Glutamatergic neuron (in vitro differentiated cells): ENCODE results near the gene DOCK7. TPM values are rescaled to one million over a fixed set of nuclear protein-coding genes. Genes with fewer than 3 reads are reported as not detected.

Source experiments
- DNase-seq: peaks from one replicate; pipeline ENCODE4 v3.0.0; 2022
- H3K27ac Mint-ChIP-seq: one replicate; pipeline ENCODE4 v1.8.0; 2020; ENCODE audit warnings: mild to moderate bottlenecking, mixed read lengths, inconsistent platforms; ENCODE audit not compliant: unreplicated experiment
- H3K27me3 Mint-ChIP-seq: one replicate; pipeline ENCODE4 v1.8.0; 2020; ENCODE audit warnings: mild to moderate bottlenecking, moderate library complexity, mixed read lengths, inconsistent platforms; ENCODE audit not compliant: unreplicated experiment
- H3K36me3 Mint-ChIP-seq: one replicate; pipeline ENCODE4 v1.8.0; 2020; ENCODE audit warnings: mild to moderate bottlenecking, mixed read lengths, inconsistent platforms; ENCODE audit not compliant: unreplicated experiment
- H3K4me1 Mint-ChIP-seq: one replicate; pipeline ENCODE4 v1.8.0; 2020; ENCODE audit warnings: mild to moderate bottlenecking, low read depth, mixed read lengths, inconsistent platforms; ENCODE audit not compliant: unreplicated experiment
- H3K4me3 Mint-ChIP-seq: one replicate; pipeline ENCODE4 v1.8.0; 2020; ENCODE audit warnings: mild to moderate bottlenecking, mixed read lengths, inconsistent platforms; ENCODE audit not compliant: unreplicated experiment
- H3K9me3 Mint-ChIP-seq: one replicate; pipeline ENCODE4 v1.8.0; 2020; ENCODE audit warnings: mild to moderate bottlenecking, moderate library complexity, mixed read lengths, inconsistent platforms; ENCODE audit not compliant: unreplicated experiment
- CTCF ChIP-seq: fragments of 200-600 bp; sonication (generic); IDR thresholded peaks from one replicate; pipeline ENCODE4 v1.5.0; 2021; ENCODE audit not compliant: partially characterized antibody, unreplicated experiment
- total RNA-seq: library from RNA; stranded (reverse); fragmentation: NEBNext Ultra II Directional; extraction: Animal tissue kit (Norgen Biotek cat#: 25700); gene quantifications from one replicate; pipeline ENCODE4 v1.2.1, GENCODE V29; 2021; ENCODE audit not compliant: unreplicated experiment

DOCK7 gene
- total RNA-seq, 1 donor from 2014 or later: 70.8 TPM

GRCh38 chr1:62691062-62691844 lies 3.1 kb upstream of the DOCK7 start:
- TF ChIP-seq CTCF: no peak
- no peaks in the 10 kb centered on the region for H3K36me3 Mint-ChIP-seq
- peaks cover 8% of the 10 kb centered on the region for H3K27me3 Mint-ChIP-seq
- peaks cover 15% of the 10 kb centered on the region for H3K4me1 Mint-ChIP-seq
- DNase-seq: no peak
- H3K9me3 Mint-ChIP-seq: peaks cover 9% of the 10 kb centered on the region
- H3K4me3 Mint-ChIP-seq: no peak overlapping the region
- H3K27ac Mint-ChIP-seq: no peak overlapping the region

- TF ChIP-seq CTCF: no peak
- no peaks in the 10 kb centered on the region for H3K36me3 Mint-ChIP-seq
- H3K4me1 Mint-ChIP-seq: peaks cover 20% of the 10 kb centered on the region
- DNase-seq: no peak
- peaks cover 9% of the 10 kb centered on the region for H3K9me3 Mint-ChIP-seq
- peaks cover 8% of the 10 kb centered on the region for H3K27me3 Mint-ChIP-seq
- H3K27ac Mint-ChIP-seq: no peak overlapping the region
- peak overlapping the region; percentile 96 for H3K4me3 Mint-ChIP-seq
Measured at GRCh38 chr1:62689524-62689923, 1.3 kb upstream of the DOCK7 start.

- DNase-seq: no peak
- no peaks in the 10 kb centered on the region for H3K36me3 Mint-ChIP-seq
- peak overlapping the region; percentile 89 for H3K27ac Mint-ChIP-seq
- peaks cover 8% of the 10 kb centered on the region for H3K27me3 Mint-ChIP-seq
- H3K4me1 Mint-ChIP-seq: peaks cover 20% of the 10 kb centered on the region
- TF ChIP-seq CTCF: no peak
- H3K4me3 Mint-ChIP-seq: peak overlapping the region; percentile 96
- H3K9me3 Mint-ChIP-seq: peaks cover 9% of the 10 kb centered on the region
Measured at GRCh38 chr1:62688687-62689085, 500 bp upstream of the DOCK7 start.

GRCh38 chr1:62687421-62687902 lies 724 bp downstream of the DOCK7 start:
- no peaks in the 10 kb centered on the region for H3K36me3 Mint-ChIP-seq
- peak; percentile 72 for DNase-seq
- peak overlapping the region; percentile 98 for H3K4me3 Mint-ChIP-seq
- H3K9me3 Mint-ChIP-seq: peaks cover 9% of the 10 kb centered on the region
- peaks cover 8% of the 10 kb centered on the region for H3K27me3 Mint-ChIP-seq
- no peak for TF ChIP-seq CTCF
- peak overlapping the region; percentile 99 for H3K27ac Mint-ChIP-seq
- peaks cover 20% of the 10 kb centered on the region for H3K4me1 Mint-ChIP-seq

- TF ChIP-seq CTCF: no peak
- H3K27ac Mint-ChIP-seq: peak overlapping the region; percentile 99
- H3K9me3 Mint-ChIP-seq: peaks cover 9% of the 10 kb centered on the region
Measured at GRCh38 chr1:62686822-62687221, 1.4 kb downstream of the DOCK7 start.

More at GRCh38 chr1:62686822-62687221, 1.4 kb downstream of the DOCK7 start:
- Mint-ChIP-seq H3K4me1 (peaks cover 20% of the 10 kb centered on the region), H3K4me3 (peak overlapping the region; percentile 98), H3K27me3 (peaks cover 8% of the 10 kb centered on the region), H3K36me3 (no peaks in the 10 kb centered on the region)
- no peak for DNase-seq
